Ovary (tissue), 9 donors: ENCODE data around the gene LPAR6. TPM values are rescaled to one million over a fixed set of nuclear protein-coding genes. Genes with fewer than 3 reads are reported as not detected.

Experiments
- DNase-seq, 5 donors: peaks; one replicate each; pipeline ENCODE4 v3.0.0-alpha.2; 2019 to 2020
- H3K27ac ChIP-seq, 2 donors: fragments of 200-600 bp; one replicate each; pipeline versions ENCODE4 v1.5.1 to v1.8.0; 2019 to 2022
- H3K27me3 ChIP-seq: fragments of 200-600 bp; one replicate; pipeline ENCODE4 v1.8.0; 2022
- H3K36me3 ChIP-seq: fragments of 200-600 bp; sonication (generic); one replicate; pipeline ENCODE4 v1.5.1; 2019
- H3K4me1 ChIP-seq: one replicate; pipeline ENCODE4 v1.8.1; 2013; ENCODE audit warnings: mild to moderate bottlenecking, moderate library complexity; ENCODE audit not compliant: insufficient read depth
- H3K4me3 ChIP-seq: fragments of 200-600 bp; sonication (generic); one replicate; pipeline ENCODE4 v1.5.1; 2017
- H3K9me3 ChIP-seq, 2 donors: fragments of 200-600 bp in 1 of 2; sonication (generic) in 1 of 2; one replicate each; pipeline versions ENCODE4 v1.5.1 to v1.8.1; 2013 to 2019; ENCODE audit warnings: mild to moderate bottlenecking in 1 of 2, moderate library complexity in 1 of 2
- CTCF ChIP-seq, 3 donors: fragments of 450-650 bp in 2 of 3; fragments of 200-600 bp in 1 of 3; IDR thresholded peaks; one replicate each; pipeline versions ENCODE4 v1.5.1 to v1.8.0; 2016 to 2022; ENCODE audit warnings: antibody characterized with exemption in 3 of 3, mild to moderate bottlenecking in 1 of 3
- EP300 ChIP-seq: sonication (generic); formaldehyde crosslinking; IDR thresholded peaks from one replicate; pipeline ENCODE4 v1.6.1; 2017; ENCODE audit warnings: antibody characterized with exemption
- POLR2A ChIP-seq: fragments of 450-650 bp; IDR thresholded peaks from one replicate; pipeline ENCODE4 v1.6.1; 2017; ENCODE audit warnings: antibody characterized with exemption, mild to moderate bottlenecking, moderate library complexity
- WGBS, 3 donors: extraction: QIAGEN DNeasy Blood & Tissue Kit in 1 of 3; methylation state at CpG; one replicate each; pipeline versions ENCODE4 v1.1.5 to v1.1.7; 2013 to 2017; 5-methylcytosine and 5-hydroxymethylcytosine counted together
- intact Hi-C, 4 donors: fragments of 100-400 bp; cut with DNase I; formaldehyde crosslinking; loops; one replicate each; pipeline versions ENCODE4 v1.11.0 to v1.15.1; 2022 to 2023
- polyA plus RNA-seq, 2 donors: library from polyadenylated mRNA; stranded (reverse); fragments of 200-250 nt in 1 of 2; fragments of 350-450 nt in 1 of 2; fragmentation: Illumina TruSeq in 1 of 2; extraction: RNeasy Lipid Tissue Mini Kit (QIAGEN cat#74804) in 1 of 2; gene quantifications; one replicate each; pipeline ENCODE4 v1.2.3, GENCODE V29; 2013 to 2014
- small RNA-seq: library from RNA; depleted of rRNA; stranded (forward); fragments of <200 nt; gene quantifications from one replicate; pipeline ENCODE3, GENCODE V24; 2016
- total RNA-seq, 7 donors: library from RNA; depleted of rRNA in 2 of 7; stranded (reverse); fragments of >200 nt in 2 of 7; fragmentation: NEBNext Ultra II Directional in 3 of 7; extraction: Animal tissue kit (Norgen Biotek cat#: 25700) in 3 of 7; gene quantifications; one replicate each; pipeline versions ENCODE4 v1.1.0 to v1.2.4, GENCODE V29; 2016 to 2023
- donor health status: DM: no; HTN: no; CAD: no; lungs with moderate emphysema.
- donor health status: DM: no; HTN: no; CAD: no.
- donor health status: Bipolar disorder and iron deficiency.
- donor health status: DM: yes; HTN: yes; CAD: no.
- donor health status: DM: no; HTN: no; CAD: no.
- donor health status: DM: yes; HTN: yes; CAD: no.

The LPAR6 gene
- total and polyA plus RNA-seq, 9 donors: 7.7 to 25.0 (median 16.7) TPM

GRCh38 chr13:48369988-48370387 is 42.9 kb downstream of the LPAR6 start:
- no peaks in the 10 kb centered on the region for H3K27me3 ChIP-seq

More at GRCh38 chr13:48369988-48370387, 42.9 kb downstream of the LPAR6 start:
- Histone ChIP-seq H3K27ac (no peak overlapping the region), H3K9me3 (no peaks in the 10 kb centered on the region), H3K4me1 (no peaks in the 10 kb centered on the region), H3K4me3 (no peak overlapping the region), H3K36me3 (no peaks in the 10 kb centered on the region)
- no peak for DNase-seq
- intact Hi-C loops: no loop called here
- WGBS, 3 donors: 75 to 80% (median 79%) methylated on average over 1 of the region's 1 CpG
- TF ChIP-seq EP300 (no peak), CTCF (IDR thresholded peaks at IDR 0.05) (no peak), POLR2A (no peak)

Small RNAs within 50 kb of the gene (small RNA-seq; reads per million reads assigned to genes)
- not detected for gene RF00017

Other genes starting within 250 kb of the LPAR6 start
- 1,000 to 10,000 TPM in 1 of 7 donors, 100 to 1,000 TPM in 6; 635 to 1,026 (median 824) TPM for gene ITM2B, start 179.9 kb downstream of the LPAR6 start, total RNA-seq
- gene ITM2B, start 179.9 kb downstream of the LPAR6 start, polyA plus RNA-seq: 1,000 to 10,000 TPM in 1 of 2 donors, 100 to 1,000 TPM in 1; 903 to 1,955 TPM
- gene RB1, start 109.4 kb downstream of the LPAR6 start, total RNA-seq: 10 to 100 TPM; 23.7 to 36.6 (median 27.3) TPM
- 10 to 100 TPM; 11.4 to 24.4 TPM for gene RB1, start 109.4 kb downstream of the LPAR6 start, polyA plus RNA-seq
- 10 to 100 TPM in 5 of 7 donors, 1 to 10 TPM in 2; 8.2 to 22.6 (median 13.9) TPM for gene RCBTB2, start 120.0 kb upstream of the LPAR6 start, total RNA-seq
- 10 to 100 TPM; 16.8 to 19.1 TPM for gene RCBTB2, start 120.0 kb upstream of the LPAR6 start, polyA plus RNA-seq
- gene CYSLTR2, start 240.8 kb upstream of the LPAR6 start, total RNA-seq: 1 to 10 TPM in 6 of 7 donors, under 1 TPM in 1; 0.30 to 8.3 (median 2.2) TPM
- 1 to 10 TPM in 1 of 2 donors, under 1 TPM in 1; 0.67 to 1.9 TPM for gene CYSLTR2, start 240.8 kb upstream of the LPAR6 start, polyA plus RNA-seq